HuH-7.5 (cell line): ENCODE measurements around the gene IRF2.

Source experiments
- DNase-seq: peaks from one replicate; pipeline ENCODE4 v3.0.0; 2011; ENCODE audit warnings: low spot score

Gene IRF2

DNA sequence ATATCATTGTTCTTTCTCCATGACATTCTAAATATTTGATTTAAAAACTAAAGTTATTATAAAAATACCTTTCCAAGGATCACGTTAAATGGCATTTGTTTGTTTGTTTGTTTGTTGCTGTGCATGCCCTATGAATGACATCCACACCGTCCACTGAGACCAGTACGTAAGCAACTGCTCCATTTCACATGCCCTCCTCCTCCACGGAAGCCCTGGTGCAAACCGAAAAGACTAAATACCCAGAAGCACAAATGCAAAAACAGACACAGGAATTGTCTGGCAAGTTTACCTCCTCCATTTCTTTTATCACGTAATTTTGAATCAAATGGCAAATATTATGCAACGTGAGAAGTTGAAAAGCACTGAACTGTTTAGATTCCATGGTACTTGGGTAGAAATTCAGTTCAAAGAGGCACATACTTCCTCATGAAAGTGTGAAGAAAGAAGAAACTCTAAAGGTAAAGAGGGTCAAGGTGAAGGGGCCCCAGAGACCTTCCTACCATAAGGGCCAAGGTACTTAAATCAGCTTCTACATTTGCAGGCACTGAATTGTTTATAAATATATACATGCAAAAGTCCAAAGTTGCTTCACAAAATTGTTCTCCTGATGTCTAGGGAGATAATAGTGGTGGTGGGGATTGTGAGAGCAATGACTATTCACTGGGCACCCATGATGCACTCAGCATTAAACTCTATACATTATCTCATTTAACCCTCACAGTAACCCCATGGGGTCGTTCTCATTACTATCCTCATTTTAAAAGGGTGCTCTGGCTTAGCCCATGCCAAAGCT is 23.4 kb downstream of the IRF2 start:
- no peak for DNase-seq

DNA sequence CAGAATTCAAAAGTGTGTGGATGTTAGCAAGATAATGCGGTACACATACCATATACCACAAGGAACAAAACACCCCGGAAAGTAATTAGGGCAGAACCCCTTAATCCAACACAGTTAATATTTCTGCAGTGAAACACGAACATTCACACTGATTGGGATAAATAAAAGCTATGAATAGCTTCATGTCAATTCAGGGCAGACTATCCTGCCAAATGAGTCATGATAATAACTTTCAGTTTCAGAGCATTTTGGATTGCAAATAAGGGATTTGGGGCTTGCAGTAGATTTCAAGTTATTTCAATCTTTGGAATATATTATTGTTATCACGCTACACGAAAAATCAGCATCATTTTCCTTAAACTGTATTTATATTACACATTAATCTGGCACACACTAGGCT is 24.3 kb downstream of the IRF2 start:
- DNase-seq: no peak

DNA sequence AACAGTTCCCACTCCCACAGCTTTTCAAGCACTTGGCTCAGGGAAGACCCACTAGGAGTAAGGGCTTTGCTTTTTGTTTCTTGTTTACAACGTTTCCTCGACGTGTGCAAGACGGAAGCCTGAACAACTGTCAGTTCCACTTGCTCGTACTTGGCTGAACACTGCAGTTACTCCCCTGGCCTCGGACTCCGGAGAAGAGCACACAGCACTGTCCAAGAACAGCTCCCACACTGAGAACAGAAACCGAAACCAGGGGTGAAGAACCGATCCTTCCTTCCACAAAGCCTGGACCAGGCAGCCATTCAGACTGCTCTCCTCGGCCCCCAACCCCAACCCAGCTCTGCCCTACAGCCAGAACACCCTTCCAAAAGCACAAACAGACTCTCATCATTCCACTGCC is 25.5 kb downstream of the IRF2 start:
- DNase-seq: no peak

DNA sequence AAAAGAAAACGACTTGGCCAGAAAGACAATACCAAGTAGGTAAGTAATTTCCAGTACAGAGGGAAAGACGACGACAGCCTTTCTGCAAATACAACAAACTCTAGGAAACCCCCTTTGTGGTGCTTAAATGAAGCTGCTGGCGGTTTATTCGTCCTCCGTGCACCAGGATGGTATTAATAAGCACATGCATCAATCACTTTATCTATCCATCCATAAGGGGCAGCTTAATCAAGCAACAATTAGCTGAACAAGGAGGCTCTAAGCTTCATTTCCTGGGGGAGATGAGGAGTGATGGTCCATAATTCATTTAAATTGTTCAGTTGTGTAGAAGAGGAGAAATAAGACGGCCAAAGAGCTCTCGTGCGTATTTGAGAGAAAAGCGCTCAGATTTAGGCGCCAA is 26.2 kb downstream of the IRF2 start:
- DNase-seq: no peak

DNA sequence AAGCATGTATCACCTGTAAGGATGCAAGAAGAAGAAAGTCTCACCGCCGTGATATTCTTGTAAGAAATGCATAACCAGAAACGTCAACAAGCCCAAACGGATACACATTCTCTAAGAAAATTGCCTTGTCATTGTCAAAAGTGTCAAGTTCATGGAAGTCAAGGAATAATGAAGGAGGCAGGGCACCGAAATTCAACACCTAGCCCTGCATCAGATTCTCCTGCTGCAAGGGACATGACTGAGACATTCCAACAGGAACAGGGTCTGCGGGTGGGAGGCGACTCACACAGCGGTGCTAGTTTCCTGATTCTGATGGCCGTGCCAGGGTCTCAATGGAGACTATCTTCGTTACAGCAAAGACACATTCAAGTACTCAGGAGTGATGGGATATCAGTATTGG is 26.7 kb downstream of the IRF2 start:
- DNase-seq: no peak

DNA sequence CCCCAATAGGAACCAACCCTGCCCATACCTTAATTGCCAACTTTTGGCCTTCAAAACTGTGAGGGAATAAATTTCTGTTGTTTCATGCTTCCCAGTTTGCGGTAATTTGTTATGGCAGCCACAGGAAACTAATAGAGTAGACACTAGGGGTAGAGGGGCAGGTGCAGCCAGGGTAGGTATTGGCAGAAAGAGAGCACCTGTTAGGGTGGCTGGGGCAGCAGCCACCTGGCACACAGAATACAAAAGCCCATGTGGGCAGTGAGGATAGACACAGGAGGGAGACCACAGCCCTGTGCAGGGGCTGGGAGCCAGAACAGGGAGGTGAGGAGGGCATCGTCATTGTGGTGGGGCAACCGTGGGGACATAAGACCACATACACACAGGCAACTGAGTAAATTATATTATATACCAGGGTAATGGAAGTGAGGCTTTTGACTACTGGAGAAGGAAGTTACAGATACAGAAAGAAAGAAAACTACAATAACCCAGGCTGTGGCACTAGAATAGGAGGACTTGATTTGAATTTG is 28.2 kb downstream of the IRF2 start:
- DNase-seq: no peak

DNA sequence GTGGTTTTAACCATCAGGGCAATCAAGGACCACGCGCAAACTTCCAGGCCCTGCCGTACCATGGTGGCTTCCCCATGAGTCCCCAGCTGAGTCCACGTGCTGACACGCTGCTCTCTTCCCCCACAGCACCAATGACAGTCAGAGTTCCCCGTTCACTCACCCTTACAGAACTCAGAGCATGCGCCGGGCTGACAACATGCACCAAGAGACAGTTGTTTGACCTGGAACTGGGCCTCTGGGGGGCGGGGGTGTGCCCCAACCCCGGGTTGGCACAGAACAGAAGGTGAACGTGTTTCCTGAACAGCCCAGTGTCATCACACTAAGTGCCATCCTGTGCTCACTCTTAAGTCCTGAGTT is 29.4 kb downstream of the IRF2 start:
- no peak for DNase-seq

DNA sequence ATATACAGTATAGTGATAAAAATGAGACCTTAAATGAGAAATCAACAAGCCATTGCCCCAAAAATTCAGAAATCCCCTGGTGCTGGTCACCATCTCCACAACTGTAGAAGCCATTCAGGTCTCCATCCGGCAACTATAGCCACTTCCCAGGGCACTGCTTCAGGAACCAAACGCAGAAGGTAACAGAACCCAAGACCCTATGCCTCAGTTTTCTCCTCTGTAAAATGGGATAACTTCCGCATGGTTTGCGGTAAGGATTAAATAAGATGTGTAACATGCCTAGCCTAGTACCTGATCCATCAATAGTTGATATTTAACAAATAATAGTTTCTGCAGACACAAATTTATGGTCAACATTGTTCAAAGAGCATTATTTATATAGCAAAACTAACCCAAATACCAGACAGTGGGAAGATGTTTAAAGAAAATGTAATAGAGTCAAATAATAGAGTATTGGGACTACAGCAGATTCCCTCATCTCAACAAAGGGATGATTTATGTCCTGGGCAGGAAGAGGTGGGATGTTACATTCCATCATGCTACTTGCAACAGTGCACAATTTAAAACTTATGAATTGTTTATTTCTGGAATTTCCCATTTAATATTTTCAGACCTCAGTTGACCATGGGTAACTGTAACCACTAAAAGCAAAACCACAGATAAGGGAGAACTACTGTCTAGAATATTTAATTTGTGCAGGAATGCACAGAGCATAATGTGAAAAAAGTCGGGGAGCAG is 30.0 kb downstream of the IRF2 start:
- DNase-seq: no peak

DNA sequence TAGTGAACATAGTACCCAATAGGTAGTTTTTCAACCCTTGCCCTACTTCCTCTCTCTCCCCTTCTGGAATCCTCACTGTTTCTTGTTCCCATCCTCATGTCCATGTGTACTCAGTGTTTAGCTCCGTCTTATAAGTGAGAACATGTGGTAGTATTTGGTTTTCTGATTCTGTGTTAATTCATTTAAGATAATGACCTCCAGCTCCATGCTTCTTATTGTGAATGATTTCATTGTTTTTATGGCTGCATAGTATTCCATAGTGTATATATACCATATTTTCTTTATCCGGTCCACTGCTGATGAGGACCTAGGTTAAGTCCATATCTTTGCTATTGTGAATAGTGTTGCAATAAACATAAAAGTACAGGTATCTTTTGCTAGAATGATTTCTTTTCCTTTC is 31.0 kb downstream of the IRF2 start:
- DNase-seq: no peak

DNA sequence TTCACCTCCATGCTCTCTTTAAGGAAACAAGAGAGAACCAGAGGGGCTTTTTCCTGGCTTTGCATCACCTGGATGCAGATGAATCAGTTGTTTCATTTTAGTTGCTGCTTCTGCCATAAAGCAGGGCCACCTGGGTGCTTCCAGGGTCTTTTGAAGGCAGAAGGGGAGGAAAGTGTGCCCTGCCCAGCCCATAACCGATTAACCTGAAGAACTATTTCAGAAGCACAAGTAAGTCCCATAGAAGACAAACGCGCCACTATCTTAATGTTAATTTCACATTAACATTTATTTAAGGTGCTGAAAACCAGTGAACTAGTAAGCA is 32.1 kb downstream of the IRF2 start:
- no peak for DNase-seq

DNA sequence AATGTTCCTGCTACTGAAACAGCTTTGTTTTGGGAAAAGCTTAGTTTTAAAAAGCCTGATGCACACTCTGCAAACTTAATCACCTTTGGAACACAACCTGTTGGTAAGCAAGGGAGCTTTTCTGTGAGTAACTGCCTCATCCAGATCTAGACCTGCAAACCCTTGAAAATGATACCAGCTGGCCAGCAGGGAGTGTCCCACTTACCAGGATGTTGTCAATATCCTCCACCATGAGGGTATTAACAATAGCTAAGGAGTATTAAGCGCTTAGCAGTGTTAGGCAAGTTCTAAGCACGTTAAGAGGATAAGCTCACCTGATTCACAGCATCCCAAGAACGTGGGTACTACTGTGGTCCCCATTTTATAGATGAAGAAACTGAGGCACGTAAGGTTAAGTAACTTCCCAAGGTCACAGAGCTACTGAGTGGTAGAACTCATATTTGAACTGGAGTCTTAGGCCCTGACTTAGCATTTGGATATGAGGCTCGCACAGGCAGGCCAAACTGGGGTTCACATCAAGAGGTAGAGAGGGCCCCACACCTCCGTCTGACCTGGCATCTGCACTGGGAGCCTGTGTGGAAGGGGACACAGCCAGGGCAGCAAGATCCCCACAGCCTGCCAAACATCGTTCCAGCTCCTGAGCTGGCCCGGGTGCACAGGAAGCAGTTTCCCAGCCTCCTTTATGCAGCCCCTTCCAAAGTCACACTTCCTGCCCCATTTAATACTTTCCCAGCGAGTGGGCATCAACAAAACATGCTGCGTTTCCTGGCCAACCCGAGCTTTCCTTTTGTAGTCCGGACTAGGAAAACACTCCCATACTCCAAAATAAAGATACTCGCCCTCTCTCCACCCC is 32.7 kb downstream of the IRF2 start:
- no peak for DNase-seq

DNA sequence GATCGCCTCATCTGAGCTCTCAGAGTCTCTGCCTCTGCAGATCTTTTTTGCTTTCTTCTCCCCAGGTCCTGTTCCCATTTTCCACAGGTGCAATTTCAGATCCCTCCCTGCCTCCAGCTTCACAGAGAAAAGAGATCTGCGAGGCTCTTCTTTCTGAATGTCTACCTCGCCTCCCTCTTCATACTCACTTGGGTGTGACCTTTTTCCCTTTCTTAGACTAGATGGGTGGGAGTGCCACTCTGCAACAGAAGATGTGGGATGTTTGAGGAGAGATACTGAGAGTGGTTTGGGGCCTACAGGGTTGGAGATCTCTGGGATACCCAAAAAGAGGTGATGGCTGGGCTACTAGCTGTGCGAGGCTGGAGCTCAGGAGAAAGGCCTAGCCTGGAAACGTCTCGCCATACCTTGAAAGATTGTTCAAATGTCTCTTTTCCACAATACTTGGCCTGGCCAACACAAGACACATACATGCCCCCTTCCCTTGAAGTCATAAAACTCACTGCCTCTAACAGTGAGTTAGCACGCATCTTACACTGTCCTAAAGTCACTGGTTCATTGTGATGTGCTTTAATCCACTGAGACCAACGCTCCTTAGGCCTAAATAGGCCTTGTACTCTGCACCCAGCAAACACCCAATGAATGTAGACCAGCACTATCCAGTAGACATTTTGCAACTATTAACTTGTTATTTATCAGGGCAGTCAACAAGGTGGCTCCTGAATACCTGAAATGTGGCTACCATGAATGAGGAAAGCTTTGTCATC is 33.6 kb downstream of the IRF2 start:
- DNase-seq: no peak

DNA sequence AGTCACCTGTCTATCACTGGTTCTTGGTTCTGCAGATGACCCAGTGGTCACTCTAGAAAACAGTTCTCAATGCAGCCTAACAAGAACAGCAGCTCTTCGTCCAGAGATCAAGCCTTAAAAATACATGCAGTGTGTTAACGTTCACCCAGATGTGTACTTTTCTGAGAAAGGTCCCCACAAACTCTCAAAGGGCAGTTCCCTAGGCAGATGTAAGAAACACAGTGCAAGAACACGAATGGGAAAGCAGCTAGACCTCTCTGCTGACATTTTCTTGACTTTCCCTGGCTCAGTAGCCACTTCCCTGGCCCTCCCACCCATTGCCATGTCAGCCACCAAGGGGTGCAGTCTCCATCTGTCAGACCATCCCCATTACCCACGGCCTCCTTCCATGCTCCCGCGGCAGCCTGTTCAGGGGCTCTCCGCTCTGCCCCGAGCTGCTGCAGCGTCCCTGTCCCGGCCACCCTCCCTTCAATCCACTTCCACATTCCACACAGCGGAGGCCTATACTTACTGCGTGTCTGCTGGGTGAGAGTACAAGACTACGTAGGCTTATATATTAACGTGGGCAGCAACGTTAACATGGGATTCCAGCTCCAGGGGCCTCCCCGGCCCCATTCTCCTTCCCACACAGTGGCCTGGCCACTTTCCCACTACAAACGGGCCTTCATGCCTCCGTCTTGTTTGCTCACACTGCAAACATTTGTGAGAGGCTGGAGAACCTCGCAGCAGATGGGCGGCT is 34.3 kb downstream of the IRF2 start:
- DNase-seq: peak; percentile 21

DNA sequence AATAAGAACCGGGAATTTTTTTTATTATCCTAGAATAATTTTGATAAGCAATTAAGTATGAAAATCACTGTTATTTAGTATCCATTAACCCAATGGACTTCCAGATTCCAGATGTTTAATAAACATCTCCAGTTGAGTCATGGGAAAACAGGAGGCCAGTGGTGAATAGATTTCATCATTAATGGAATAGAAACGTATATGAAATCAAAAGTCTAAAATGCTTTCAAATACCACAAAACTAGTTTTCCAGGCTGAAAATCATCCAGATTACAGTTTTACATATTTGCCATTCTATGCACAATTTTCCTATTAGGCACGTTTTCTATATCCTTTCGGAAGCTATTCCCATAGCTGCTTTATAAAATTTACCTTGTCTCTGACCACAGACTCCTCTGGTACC is 35.0 kb downstream of the IRF2 start:
- DNase-seq: no peak

DNA sequence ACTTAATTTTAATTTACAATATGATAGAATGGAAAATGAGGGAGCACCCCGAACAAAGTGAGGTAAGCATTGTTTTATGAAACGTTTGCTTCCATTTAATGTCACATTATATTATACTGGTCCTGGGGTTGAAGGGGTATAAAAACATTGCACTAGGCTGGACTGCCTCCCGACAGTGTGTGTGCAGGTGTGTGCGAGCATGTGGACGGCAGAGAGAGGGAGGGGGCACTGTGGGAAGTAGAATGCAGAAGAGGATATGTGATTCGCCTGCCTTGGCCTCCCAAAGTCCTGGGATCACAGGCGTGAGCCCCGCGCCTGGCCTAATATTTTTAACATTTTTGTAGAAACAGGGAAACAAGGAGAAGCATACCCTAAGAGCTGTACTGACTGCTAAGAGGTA is 36.0 kb downstream of the IRF2 start:
- DNase-seq: no peak

DNA sequence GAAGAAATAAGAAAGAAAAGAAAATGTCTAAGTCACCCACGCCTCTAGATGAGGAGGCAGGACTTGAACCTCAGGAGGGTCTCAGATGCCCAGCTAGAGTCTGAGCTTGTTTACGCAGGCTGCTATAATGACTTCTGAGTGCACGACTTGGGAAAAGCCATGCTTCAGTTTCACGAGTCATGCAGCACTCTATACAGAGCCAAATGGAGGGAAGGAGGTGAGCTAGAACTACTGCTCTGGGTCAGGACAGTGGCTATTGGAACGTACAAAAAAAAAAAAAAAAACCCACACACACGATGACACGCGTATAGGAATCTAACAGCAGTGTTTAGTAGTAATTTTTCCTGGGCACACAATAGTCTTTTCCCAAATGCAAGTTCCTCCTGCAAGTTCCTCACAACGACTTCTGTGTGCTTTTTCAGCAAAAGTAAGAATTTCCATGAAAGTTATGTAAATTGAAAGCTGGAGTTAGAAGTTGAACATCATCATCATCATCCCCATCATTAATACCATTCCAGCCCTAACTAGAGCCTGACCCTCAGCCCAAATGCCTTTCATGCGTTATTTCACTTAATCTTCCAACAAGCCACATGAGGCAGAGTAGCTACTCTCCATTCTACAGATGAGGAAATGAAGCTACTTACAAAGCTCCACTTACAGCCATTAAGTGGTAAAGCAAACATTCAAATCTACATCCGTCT is 36.6 kb downstream of the IRF2 start:
- no peak for DNase-seq

DNA sequence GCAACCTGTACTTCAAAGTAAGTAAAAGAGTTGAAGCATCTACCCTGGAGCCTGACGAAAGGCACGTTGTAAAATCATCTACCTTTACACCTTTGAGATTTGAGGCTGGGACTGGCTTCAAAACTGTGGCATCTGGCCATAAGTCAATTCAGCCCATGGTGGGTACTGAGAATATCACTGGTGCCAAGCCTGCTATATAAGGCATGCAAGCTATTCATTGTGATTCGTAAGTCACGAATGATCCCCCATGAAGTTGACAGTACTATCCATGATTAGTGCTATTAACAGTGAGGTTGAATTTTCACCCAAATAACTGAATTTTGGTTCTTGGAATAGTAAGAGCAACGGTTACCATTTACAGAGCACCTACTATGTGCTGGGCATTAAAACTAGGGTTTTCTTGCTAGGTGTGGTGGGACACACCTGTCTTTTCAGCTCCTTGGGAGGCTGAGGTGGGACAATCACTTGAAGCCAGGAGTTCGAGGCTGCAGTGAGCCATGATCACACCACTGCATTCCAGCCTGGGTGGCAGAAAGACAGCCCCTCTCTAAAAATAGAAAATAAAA is 39.8 kb downstream of the IRF2 start:
- DNase-seq: no peak

DNA sequence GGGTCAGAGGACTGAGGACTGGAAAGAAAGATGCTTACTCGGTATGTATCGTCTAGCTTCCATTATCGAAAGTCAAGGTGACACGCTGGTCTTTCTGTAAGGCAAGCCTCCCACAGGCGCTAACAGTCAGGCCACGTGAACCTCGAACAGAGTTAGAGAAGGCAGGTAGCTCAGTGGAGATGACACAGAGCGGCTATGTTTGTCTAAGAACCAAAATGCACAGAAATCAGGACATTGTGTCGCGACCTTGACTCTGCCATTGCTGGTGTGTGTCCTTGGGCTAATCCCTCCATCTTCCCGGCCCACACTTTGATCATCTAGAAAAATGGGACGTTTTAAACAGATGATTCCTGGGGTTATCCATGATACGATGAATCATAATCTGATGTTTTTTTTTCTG is 40.3 kb downstream of the IRF2 start:
- no peak for DNase-seq

DNA sequence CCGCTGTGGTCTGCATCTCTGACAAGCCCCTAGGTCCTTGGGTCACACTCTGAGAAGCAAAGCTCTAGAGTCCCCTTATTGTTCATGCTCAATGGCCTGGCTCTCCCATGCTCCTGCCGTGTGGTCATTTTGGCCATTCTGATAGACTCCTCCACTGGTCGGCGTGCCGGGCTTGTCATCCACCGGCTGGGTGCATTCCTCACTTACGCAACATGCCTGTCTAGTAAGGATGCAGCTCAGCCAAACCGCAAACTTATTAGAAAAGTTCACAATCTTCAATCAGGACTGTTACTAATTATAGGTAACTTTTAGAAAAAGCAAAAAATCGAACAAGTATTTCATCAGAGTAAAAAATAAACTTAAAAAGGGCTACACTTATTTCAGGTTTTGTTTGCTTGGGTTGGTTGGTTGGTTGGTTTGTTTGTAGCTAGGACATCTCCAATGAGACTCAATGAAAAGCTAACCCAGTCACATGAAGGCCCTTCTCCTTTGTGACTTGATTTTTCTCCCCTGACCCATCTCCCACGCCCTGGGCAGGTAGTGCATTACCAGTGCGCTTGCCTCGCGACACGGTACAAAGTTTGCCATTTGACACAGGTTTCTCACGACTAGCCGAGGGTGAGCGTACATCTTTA is 41.0 kb downstream of the IRF2 start:
- no peak for DNase-seq
